SH-SY5Y (cell line): Measurements from ENCODE around the gene RALGAPA2.

Experiments used
- GATA2 ChIP-seq: IDR thresholded peaks from 2 replicates; pipeline ENCODE4 v1.6.1; 2011; ENCODE audit warnings: mild to moderate bottlenecking, low read depth, low read length
- GATA3 ChIP-seq: IDR thresholded peaks from 2 replicates; pipeline ENCODE4 v1.6.1; 2011; ENCODE audit warnings: low read depth, mild to moderate bottlenecking, low read length, moderate library complexity

Gene RALGAPA2

GRCh38 chr20:20450521-20450920, 261.9 kb downstream of the RALGAPA2 start:
- TF ChIP-seq GATA3 (no peak), GATA2 (no peak)

- TF ChIP-seq GATA3, result no peak
These were observed 263.6 kb downstream of the RALGAPA2 start for GRCh38 chr20:20448881-20449280.

GRCh38 chr20:20447196-20447595, 265.2 kb downstream of the RALGAPA2 start:
- TF ChIP-seq GATA3 (no peak), GATA2 (no peak)

GRCh38 chr20:20446425-20447015, 265.9 kb downstream of the RALGAPA2 start:
- TF ChIP-seq GATA3 (no peak), GATA2 (no peak)

- TF ChIP-seq GATA3, result no peak
- no peak for TF ChIP-seq GATA2
These were observed 266.4 kb downstream of the RALGAPA2 start for GRCh38 chr20:20446001-20446400.

- TF ChIP-seq GATA2, result no peak
- no peak for TF ChIP-seq GATA3
These were observed 268.9 kb downstream of the RALGAPA2 start for GRCh38 chr20:20443504-20443903.

GRCh38 chr20:20442466-20442865, 270.0 kb downstream of the RALGAPA2 start:
- TF ChIP-seq GATA2 (no peak), GATA3 (no peak)

GRCh38 chr20:20440886-20441658, 271.4 kb downstream of the RALGAPA2 start:
- TF ChIP-seq GATA3 (no peak), GATA2 (no peak)

GRCh38 chr20:20440481-20440880, 272.0 kb downstream of the RALGAPA2 start:
- no peak for TF ChIP-seq GATA2
- TF ChIP-seq GATA3, result no peak

GRCh38 chr20:20439602-20440190, 272.7 kb downstream of the RALGAPA2 start:
- TF ChIP-seq GATA3 (no peak), GATA2 (no peak)

GRCh38 chr20:20437314-20437713, 275.1 kb downstream of the RALGAPA2 start:
- TF ChIP-seq GATA3 (no peak), GATA2 (no peak)

- TF ChIP-seq GATA3 (no peak), GATA2 (no peak)
These were observed 275.8 kb downstream of the RALGAPA2 start for GRCh38 chr20:20436689-20437088.

GRCh38 chr20:20435453-20435852, 277.0 kb downstream of the RALGAPA2 start:
- TF ChIP-seq GATA2 (no peak), GATA3 (no peak)

GRCh38 chr20:20432618-20433286, 279.7 kb downstream of the RALGAPA2 start:
- TF ChIP-seq GATA2, result no peak
- no peak for TF ChIP-seq GATA3
